Fibroblast of skin of back (primary cell): ENCODE data around the gene HCRT. TPM values are rescaled to one million over a fixed set of nuclear protein-coding genes. Genes with fewer than 3 reads are reported as not detected.
"Not testable (repeated sequence)": the region's sequence is repeated elsewhere in the genome, so short reads cannot be mapped to it uniquely, and the experiment has no call there.

Experiments used
- DNase-seq: peaks from one replicate; pipeline ENCODE4 v3.0.0-alpha.2; 2013
- polyA plus RNA-seq, 2 experiments: library from polyadenylated mRNA; unstranded; fragments of 120-200 nt; gene quantifications; one replicate each; pipeline ENCODE4 v1.2.1, GENCODE V29; 2013; ENCODE audit not compliant: insufficient read length in 2 of 2

The HCRT gene
- polyA plus RNA-seq (2013, experiment 1 of 2; ENCODE audit: insufficient read length), result not detected
- polyA plus RNA-seq (2013, experiment 2 of 2; ENCODE audit: insufficient read length), result not detected

GRCh38 chr17:42184713-42185620 is at the start of gene HCRT:
Gene HCRT (minus strand): TSS chr17:42185452. CDS start chr17:42185365, 87 bp downstream.
- DNase-seq, result no peak

GRCh38 chr17:42233994-42234393 is 48.7 kb upstream of the HCRT start:
- DNase-seq, result no peak

- peak; percentile 12 for DNase-seq
Observed at GRCh38 chr17:42233156-42233555, 47.9 kb upstream of the HCRT start.

GRCh38 chr17:42230225-42230624 is 45.0 kb upstream of the HCRT start:
- DNase-seq, result no peak

GRCh38 chr17:42227849-42228700 is 42.8 kb upstream of the HCRT start:
- peak; percentile 5 for DNase-seq

- DNase-seq, result no peak
Observed at GRCh38 chr17:42225646-42226045, 40.4 kb upstream of the HCRT start.

- DNase-seq, result no peak
Observed at GRCh38 chr17:42224651-42225050, 39.4 kb upstream of the HCRT start.

- peak; percentile 51 for DNase-seq
Observed at GRCh38 chr17:42221886-42222745, 36.9 kb upstream of the HCRT start.

- DNase-seq, result not testable (repeated sequence)
Observed at GRCh38 chr17:42219280-42219679, 34.0 kb upstream of the HCRT start.

- no peak for DNase-seq
Observed at GRCh38 chr17:42214156-42214555, 28.9 kb upstream of the HCRT start.

GRCh38 chr17:42212382-42212781 is 27.1 kb upstream of the HCRT start:
- DNase-seq, result no peak

GRCh38 chr17:42211921-42212341 is 26.7 kb upstream of the HCRT start:
- DNase-seq, result not testable (repeated sequence)

- no peak for DNase-seq
Observed at GRCh38 chr17:42210046-42210445, 24.8 kb upstream of the HCRT start.

GRCh38 chr17:42206153-42206612 is 20.9 kb upstream of the HCRT start:
- DNase-seq, result not testable (repeated sequence)

- no peak for DNase-seq
Observed at GRCh38 chr17:42203354-42203753, 18.1 kb upstream of the HCRT start.

- DNase-seq, result no peak
Observed at GRCh38 chr17:42202696-42203095, 17.4 kb upstream of the HCRT start.

GRCh38 chr17:42202159-42202558 is 16.9 kb upstream of the HCRT start:
- no peak for DNase-seq

- no peak for DNase-seq
Observed at GRCh38 chr17:42201458-42201772, 16.2 kb upstream of the HCRT start.

GRCh38 chr17:42200706-42201457 is 15.6 kb upstream of the HCRT start:
- no peak for DNase-seq

- DNase-seq, result no peak
Observed at GRCh38 chr17:42199416-42200011, 14.3 kb upstream of the HCRT start.

GRCh38 chr17:42198897-42199296 is 13.6 kb upstream of the HCRT start:
- DNase-seq, result no peak
